ENCODE results near the gene ARIH1. TPM values are rescaled to one million over a fixed set of nuclear protein-coding genes. Genes with fewer than 3 reads are reported as not detected.

Gene ARIH1
- total RNA-seq, 1 donor: 106 TPM

GRCh38 chr15:72541674-72542073 is 67.5 kb downstream of the ARIH1 start:
- H3K4me1 ChIP-seq (ENCODE audit: insufficient read depth, low read length): no peaks in the 10 kb centered on the region
- no peaks in the 10 kb centered on the region for H3K27me3 ChIP-seq (ENCODE audit: insufficient read depth, low read length)
- no peak overlapping the region for H3K4me3 ChIP-seq (ENCODE audit: low read length)
- H3K9me3 ChIP-seq (ENCODE audit: low read depth, low read length): peaks cover 8% of the 10 kb centered on the region

GRCh38 chr15:72545156-72545555 is 71.0 kb downstream of the ARIH1 start:
- Histone ChIP-seq H3K4me1 (ENCODE audit: insufficient read depth, low read length) (no peaks in the 10 kb centered on the region), H3K4me3 (ENCODE audit: low read length) (no peak overlapping the region), H3K9me3 (ENCODE audit: low read depth, low read length) (peaks cover 8% of the 10 kb centered on the region), H3K27me3 (ENCODE audit: insufficient read depth, low read length) (no peaks in the 10 kb centered on the region)

GRCh38 chr15:72554471-72555425 is 80.6 kb downstream of the ARIH1 start:
- Histone ChIP-seq H3K27me3 (ENCODE audit: insufficient read depth, low read length) (no peaks in the 10 kb centered on the region), H3K4me1 (ENCODE audit: insufficient read depth, low read length) (peaks cover 3% of the 10 kb centered on the region), H3K9me3 (ENCODE audit: low read depth, low read length) (no peaks in the 10 kb centered on the region), H3K4me3 (ENCODE audit: low read length) (no peak overlapping the region)

GRCh38 chr15:72559781-72560180 is 85.7 kb downstream of the ARIH1 start:
- Histone ChIP-seq H3K4me1 (ENCODE audit: insufficient read depth, low read length) (peaks cover 28% of the 10 kb centered on the region), H3K9me3 (ENCODE audit: low read depth, low read length) (no peaks in the 10 kb centered on the region), H3K27me3 (ENCODE audit: insufficient read depth, low read length) (no peaks in the 10 kb centered on the region), H3K4me3 (ENCODE audit: low read length) (no peak overlapping the region)

GRCh38 chr15:72560458-72560857 is 86.3 kb downstream of the ARIH1 start:
- Histone ChIP-seq H3K4me3 (ENCODE audit: low read length) (no peak overlapping the region), H3K9me3 (ENCODE audit: low read depth, low read length) (no peaks in the 10 kb centered on the region), H3K4me1 (ENCODE audit: insufficient read depth, low read length) (peaks cover 28% of the 10 kb centered on the region), H3K27me3 (ENCODE audit: insufficient read depth, low read length) (no peaks in the 10 kb centered on the region)

- Histone ChIP-seq H3K9me3 (ENCODE audit: low read depth, low read length) (no peaks in the 10 kb centered on the region), H3K4me1 (ENCODE audit: insufficient read depth, low read length) (peaks cover 28% of the 10 kb centered on the region), H3K27me3 (ENCODE audit: insufficient read depth, low read length) (no peaks in the 10 kb centered on the region), H3K4me3 (ENCODE audit: low read length) (no peak overlapping the region)
Measured at GRCh38 chr15:72562386-72562785, 88.3 kb downstream of the ARIH1 start.

- H3K4me3 ChIP-seq (ENCODE audit: low read length): no peak overlapping the region
- H3K27me3 ChIP-seq (ENCODE audit: insufficient read depth, low read length): no peaks in the 10 kb centered on the region
- H3K9me3 ChIP-seq (ENCODE audit: low read depth, low read length): no peaks in the 10 kb centered on the region
- H3K4me1 ChIP-seq (ENCODE audit: insufficient read depth, low read length): peaks cover 28% of the 10 kb centered on the region
Measured at GRCh38 chr15:72562878-72563277, 88.7 kb downstream of the ARIH1 start.

GRCh38 chr15:72564091-72564490 is 90.0 kb downstream of the ARIH1 start:
- Histone ChIP-seq H3K4me1 (ENCODE audit: insufficient read depth, low read length) (peaks cover 28% of the 10 kb centered on the region), H3K27me3 (ENCODE audit: insufficient read depth, low read length) (no peaks in the 10 kb centered on the region), H3K9me3 (ENCODE audit: low read depth, low read length) (no peaks in the 10 kb centered on the region), H3K4me3 (ENCODE audit: low read length) (no peak overlapping the region)

- Histone ChIP-seq H3K9me3 (ENCODE audit: low read depth, low read length) (no peaks in the 10 kb centered on the region), H3K4me1 (ENCODE audit: insufficient read depth, low read length) (peaks cover 21% of the 10 kb centered on the region), H3K27me3 (ENCODE audit: insufficient read depth, low read length) (no peaks in the 10 kb centered on the region), H3K4me3 (ENCODE audit: low read length) (no peak overlapping the region)
Measured at GRCh38 chr15:72566973-72567372, 92.8 kb downstream of the ARIH1 start.

- H3K27me3 ChIP-seq (ENCODE audit: insufficient read depth, low read length): no peaks in the 10 kb centered on the region
- no peak overlapping the region for H3K4me3 ChIP-seq (ENCODE audit: low read length)
Measured at GRCh38 chr15:72570059-72570458, 95.9 kb downstream of the ARIH1 start.

GRCh38 chr15:72579814-72580213 is 105.7 kb downstream of the ARIH1 start:
- no peaks in the 10 kb centered on the region for H3K9me3 ChIP-seq (ENCODE audit: low read depth, low read length)
- H3K4me3 ChIP-seq (ENCODE audit: low read length): no peak overlapping the region
- no peaks in the 10 kb centered on the region for H3K27me3 ChIP-seq (ENCODE audit: insufficient read depth, low read length)
- H3K4me1 ChIP-seq (ENCODE audit: insufficient read depth, low read length): no peaks in the 10 kb centered on the region

More at GRCh38 chr15:72570059-72570458, 95.9 kb downstream of the ARIH1 start:
- H3K9me3 ChIP-seq (ENCODE audit: low read depth, low read length): no peaks in the 10 kb centered on the region
- no peaks in the 10 kb centered on the region for H3K4me1 ChIP-seq (ENCODE audit: insufficient read depth, low read length)

- H3K9me3 ChIP-seq (ENCODE audit: low read depth, low read length): no peaks in the 10 kb centered on the region
Measured at GRCh38 chr15:72584006-72584405, 109.9 kb downstream of the ARIH1 start.

GRCh38 chr15:72585025-72585424 is 110.9 kb downstream of the ARIH1 start:
- no peak overlapping the region for H3K4me3 ChIP-seq (ENCODE audit: low read length)
- H3K9me3 ChIP-seq (ENCODE audit: low read depth, low read length): no peaks in the 10 kb centered on the region
- no peaks in the 10 kb centered on the region for H3K4me1 ChIP-seq (ENCODE audit: insufficient read depth, low read length)
- H3K27me3 ChIP-seq (ENCODE audit: insufficient read depth, low read length): no peaks in the 10 kb centered on the region

More at GRCh38 chr15:72584006-72584405, 109.9 kb downstream of the ARIH1 start:
- Histone ChIP-seq H3K4me3 (ENCODE audit: low read length) (no peak overlapping the region), H3K4me1 (ENCODE audit: insufficient read depth, low read length) (no peaks in the 10 kb centered on the region), H3K27me3 (ENCODE audit: insufficient read depth, low read length) (no peaks in the 10 kb centered on the region)

GRCh38 chr15:72585476-72586058 is 111.4 kb downstream of the ARIH1 start:
- Histone ChIP-seq H3K4me3 (ENCODE audit: low read length) (no peak overlapping the region), H3K27me3 (ENCODE audit: insufficient read depth, low read length) (no peaks in the 10 kb centered on the region), H3K4me1 (ENCODE audit: insufficient read depth, low read length) (no peaks in the 10 kb centered on the region), H3K9me3 (ENCODE audit: low read depth, low read length) (no peaks in the 10 kb centered on the region)

- Histone ChIP-seq H3K27me3 (ENCODE audit: insufficient read depth, low read length) (no peaks in the 10 kb centered on the region), H3K4me3 (ENCODE audit: low read length) (no peak overlapping the region), H3K9me3 (ENCODE audit: low read depth, low read length) (no peaks in the 10 kb centered on the region)
Measured at GRCh38 chr15:72588096-72588495, 114.0 kb downstream of the ARIH1 start.

More at GRCh38 chr15:72588096-72588495, 114.0 kb downstream of the ARIH1 start:
- no peaks in the 10 kb centered on the region for H3K4me1 ChIP-seq (ENCODE audit: insufficient read depth, low read length)

Data from mononuclear cell (primary cell).